DOHH2 (cell line): ENCODE measurements around the gene STK33.

Experiments used
- H3F3A ChIP-seq: fragments of 200-600 bp; sonication (generic), shearing (Covaris generic); 2 replicates; pipeline ENCODE4 v1.6.0; 2016; ENCODE audit warnings: antibody characterized with exemption, mild to moderate bottlenecking; ENCODE audit not compliant: control insufficient read depth, insufficient read depth
- H3K27ac ChIP-seq: fragments of 200-600 bp; sonication (generic); 2 replicates; pipeline ENCODE4 v1.5.1; 2014; ENCODE audit warnings: low read depth, mild to moderate bottlenecking, low read length, moderate library complexity
- H3K27me3 ChIP-seq: fragments of 200-600 bp; sonication (generic); 2 replicates; pipeline ENCODE4 v1.6.1; 2014; ENCODE audit warnings: mild to moderate bottlenecking, low read length, mixed read lengths; ENCODE audit not compliant: control insufficient read depth
- H3K36me3 ChIP-seq: fragments of 200-600 bp; sonication (generic); 2 replicates; pipeline ENCODE4 v1.6.1; 2014; ENCODE audit warnings: mild to moderate bottlenecking, low read length, moderate library complexity, mixed read lengths; ENCODE audit not compliant: control insufficient read depth
- H3K4me1 ChIP-seq: fragments of 200-600 bp; sonication (generic); 2 replicates; pipeline ENCODE4 v1.6.1; 2014; ENCODE audit warnings: mild to moderate bottlenecking, low read length, mixed read lengths; ENCODE audit not compliant: control insufficient read depth
- H3K4me2 ChIP-seq: fragments of 200-600 bp; sonication (generic); 2 replicates; pipeline ENCODE4 v1.6.0; 2014; ENCODE audit warnings: mild to moderate bottlenecking, low read length, moderate library complexity
- H3K4me3 ChIP-seq: fragments of 200-600 bp; sonication (generic); 2 replicates; pipeline ENCODE4 v1.5.1; 2014; ENCODE audit warnings: mild to moderate bottlenecking, low read length, mixed read lengths
- H3K79me2 ChIP-seq: fragments of 200-600 bp; sonication (generic); 2 replicates; pipeline ENCODE4 v1.6.1; 2014; ENCODE audit warnings: mild to moderate bottlenecking, low read length, mixed read lengths; ENCODE audit not compliant: control insufficient read depth
- H3K9me2 ChIP-seq: fragments of 200-600 bp; sonication (generic); replicated peaks from 2 replicates; pipeline ENCODE4 v1.6.1; 2014; ENCODE audit warnings: mild to moderate bottlenecking, low read length, mixed read lengths; ENCODE audit not compliant: control insufficient read depth
- H3K9me3 ChIP-seq: fragments of 200-600 bp; sonication (generic); 2 replicates; pipeline ENCODE4 v1.6.1; 2014; ENCODE audit warnings: antibody characterized with exemption, low read length, mixed read lengths; ENCODE audit not compliant: control insufficient read depth, insufficient read depth
- H4K20me1 ChIP-seq: fragments of 200-600 bp; sonication (generic); 2 replicates; pipeline ENCODE4 v1.6.0; 2014; ENCODE audit warnings: low read depth, mild to moderate bottlenecking, antibody characterized with exemption, low read length, moderate library complexity; ENCODE audit not compliant: control insufficient read depth, insufficient read depth
- EZH2phosphoT487 ChIP-seq: fragments of 200-600 bp; sonication (generic); IDR thresholded peaks from 2 replicates; pipeline ENCODE4 v1.6.1; 2017; ENCODE audit warnings: borderline replicate concordance, mild to moderate bottlenecking, antibody characterized with exemption, low read length, moderate library complexity, mixed read lengths
- TF ChIP-seq, protein P1 (sequence below): fragments of 200-600 bp; sonication (generic); IDR thresholded peaks from one replicate; pipeline ENCODE4 v1.5.1; 2014; ENCODE audit warnings: antibody characterized with exemption, mild to moderate bottlenecking, low read depth, low read length; ENCODE audit not compliant: poor library complexity, severe bottlenecking

STK33 gene

DNA sequence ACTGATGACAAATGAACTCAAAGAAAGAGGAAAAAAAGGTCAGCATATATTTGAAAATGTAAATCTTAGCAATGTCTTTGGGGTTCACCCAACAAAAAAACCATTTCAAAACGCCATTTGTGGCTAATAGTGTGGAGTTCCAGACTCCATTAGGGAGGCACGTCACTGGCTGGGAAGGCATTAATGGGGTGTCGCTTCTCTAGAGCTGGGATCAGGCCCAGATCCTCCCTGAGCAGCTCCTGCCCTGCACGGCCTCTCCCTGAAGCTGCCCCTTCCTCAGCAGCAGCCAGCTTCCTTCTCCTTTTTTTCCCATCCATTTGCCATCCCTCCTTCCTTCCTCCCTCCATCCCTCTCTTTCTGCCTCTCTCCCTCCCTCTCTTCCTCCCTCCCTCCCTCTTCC lies 231.5 kb downstream of the STK33 start:
- H3K9me2 ChIP-seq: no peaks in the 10 kb centered on the region
- H3K4me1 ChIP-seq: no peaks in the 10 kb centered on the region
- H3K4me3 ChIP-seq: no peak overlapping the region
- no peaks in the 10 kb centered on the region for H3F3A ChIP-seq
- H3K9me3 ChIP-seq: no peaks in the 10 kb centered on the region
- TF ChIP-seq, protein P1, sequence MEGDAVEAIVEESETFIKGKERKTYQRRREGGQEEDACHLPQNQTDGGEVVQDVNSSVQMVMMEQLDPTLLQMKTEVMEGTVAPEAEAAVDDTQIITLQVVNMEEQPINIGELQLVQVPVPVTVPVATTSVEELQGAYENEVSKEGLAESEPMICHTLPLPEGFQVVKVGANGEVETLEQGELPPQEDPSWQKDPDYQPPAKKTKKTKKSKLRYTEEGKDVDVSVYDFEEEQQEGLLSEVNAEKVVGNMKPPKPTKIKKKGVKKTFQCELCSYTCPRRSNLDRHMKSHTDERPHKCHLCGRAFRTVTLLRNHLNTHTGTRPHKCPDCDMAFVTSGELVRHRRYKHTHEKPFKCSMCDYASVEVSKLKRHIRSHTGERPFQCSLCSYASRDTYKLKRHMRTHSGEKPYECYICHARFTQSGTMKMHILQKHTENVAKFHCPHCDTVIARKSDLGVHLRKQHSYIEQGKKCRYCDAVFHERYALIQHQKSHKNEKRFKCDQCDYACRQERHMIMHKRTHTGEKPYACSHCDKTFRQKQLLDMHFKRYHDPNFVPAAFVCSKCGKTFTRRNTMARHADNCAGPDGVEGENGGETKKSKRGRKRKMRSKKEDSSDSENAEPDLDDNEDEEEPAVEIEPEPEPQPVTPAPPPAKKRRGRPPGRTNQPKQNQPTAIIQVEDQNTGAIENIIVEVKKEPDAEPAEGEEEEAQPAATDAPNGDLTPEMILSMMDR: no peak
- TF ChIP-seq EZH2phosphoT487: no peak
- H3K27ac ChIP-seq: no peak overlapping the region
- H3K4me2 ChIP-seq: no peak overlapping the region
- H3K27me3 ChIP-seq: no peaks in the 10 kb centered on the region
- H4K20me1 ChIP-seq: no peaks in the 10 kb centered on the region
- no peaks in the 10 kb centered on the region for H3K79me2 ChIP-seq
- H3K36me3 ChIP-seq: no peaks in the 10 kb centered on the region

DNA sequence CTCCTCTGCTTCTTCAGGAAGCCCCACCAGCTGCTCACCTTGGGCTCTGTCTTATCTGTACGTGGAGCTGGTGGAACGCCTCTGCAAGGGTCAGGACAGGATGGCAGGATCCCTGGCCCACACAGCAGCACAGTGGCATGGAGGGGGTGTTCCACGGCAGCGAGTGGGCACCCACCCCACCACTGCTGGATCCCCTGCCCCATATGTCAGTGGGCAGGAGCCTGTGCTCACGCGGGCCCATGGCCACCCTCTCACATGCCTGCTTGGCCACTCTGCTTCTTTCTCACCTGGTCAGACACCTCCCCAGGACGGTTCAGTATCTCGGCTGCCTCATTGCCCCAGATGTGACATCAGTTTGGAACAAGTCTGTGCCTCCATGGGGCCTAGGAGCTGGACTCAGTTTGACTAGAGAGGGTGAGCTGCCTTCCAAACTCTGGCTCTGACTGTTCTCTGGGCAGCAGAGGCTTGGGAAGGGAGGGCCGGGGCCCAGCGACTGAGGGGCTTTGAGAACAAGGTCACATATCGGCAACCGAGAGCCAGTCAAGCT lies 232.3 kb downstream of the STK33 start:
- Histone ChIP-seq H3K27ac (no peak overlapping the region), H3K79me2 (no peaks in the 10 kb centered on the region), H4K20me1 (no peaks in the 10 kb centered on the region), H3K4me1 (no peaks in the 10 kb centered on the region), H3K9me2 (no peaks in the 10 kb centered on the region), H3K4me2 (no peak overlapping the region), H3K36me3 (no peaks in the 10 kb centered on the region), H3K27me3 (no peaks in the 10 kb centered on the region), H3K4me3 (no peak overlapping the region), H3K9me3 (no peaks in the 10 kb centered on the region), H3F3A (no peaks in the 10 kb centered on the region)
- TF ChIP-seq EZH2phosphoT487: no peak
- TF ChIP-seq, protein P1: no peak

DNA sequence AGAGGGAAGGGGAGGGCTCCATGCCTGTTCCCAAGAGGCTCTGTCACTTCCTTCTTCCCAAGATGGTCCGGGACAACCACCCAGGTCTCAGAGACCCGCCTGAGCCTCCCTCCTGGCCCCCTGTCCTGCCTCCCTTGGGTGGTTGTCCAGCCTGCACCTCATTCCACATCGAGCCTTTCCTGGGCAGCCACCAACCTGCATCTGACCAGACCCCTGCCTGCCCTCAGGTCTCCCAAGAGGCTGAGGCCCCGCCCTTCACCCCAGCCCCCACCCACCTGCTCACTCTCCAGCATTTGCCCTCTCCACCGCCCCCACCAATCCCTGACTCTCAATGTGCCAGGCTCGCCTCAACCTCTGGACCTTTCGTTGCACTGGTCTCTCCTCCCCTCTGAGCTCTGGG lies 232.8 kb downstream of the STK33 start:
- Histone ChIP-seq H3K9me2 (no peaks in the 10 kb centered on the region), H3K4me1 (no peaks in the 10 kb centered on the region), H3K36me3 (no peaks in the 10 kb centered on the region), H3K4me3 (no peak overlapping the region), H4K20me1 (no peaks in the 10 kb centered on the region), H3K9me3 (no peaks in the 10 kb centered on the region), H3K27me3 (no peaks in the 10 kb centered on the region), H3K79me2 (no peaks in the 10 kb centered on the region), H3K27ac (no peak overlapping the region), H3F3A (no peaks in the 10 kb centered on the region), H3K4me2 (no peak overlapping the region)
- TF ChIP-seq, protein P1: no peak
- no peak for TF ChIP-seq EZH2phosphoT487
